ENCODE measurements around the gene SMOC2. TPM values are rescaled to one million over a fixed set of nuclear protein-coding genes. Genes with fewer than 3 reads are reported as not detected.
"Not testable (repeated sequence)": the region's sequence is repeated elsewhere in the genome, so short reads cannot be mapped to it uniquely, and the experiment has no call there.

Gene SMOC2
- polyA plus RNA-seq, 3 donors: not detected

- no peak for TF ChIP-seq CTCF (IDR thresholded peaks at IDR 0.05)
- H3K4me1 Mint-ChIP-seq: no peaks in the 10 kb centered on the region
- Histone ChIP-seq H3K9me3 (replicated peaks in 1 of 2; ENCODE audit: control insufficient read depth in 1 of 2, insufficient read depth in 1 of 2, low read length in 2 of 2) (peaks cover 6 to 21% of the 10 kb centered on the region in 2 donors), H3K79me2 (ENCODE audit: insufficient read depth, low read length) (no peaks in the 10 kb centered on the region), H3K4me2 (replicated peaks; ENCODE audit: extremely low read depth, low read length, poor library complexity, severe bottlenecking) (no peak overlapping the region), H2AFZ (ENCODE audit: insufficient read depth, low read depth, low read length, poor library complexity, severe bottlenecking) (no peak overlapping the region), H3K27ac (ENCODE audit: low read depth in 1 of 2, low read length in 2 of 2) (no peak overlapping the region), H3K4me3 (replicated peaks in 1 of 3; ENCODE audit: low read depth in 2 of 3, low read length in 3 of 3) (no peak overlapping the region), H3K4me1 (ENCODE audit: control insufficient read depth in 1 of 2, insufficient read depth in 2 of 2, low read length in 2 of 2) (no peaks in the 10 kb centered on the region), H3K9ac (ENCODE audit: insufficient read depth, low read length, poor library complexity, severe bottlenecking) (no peak overlapping the region), H3K27me3 (ENCODE audit: control insufficient read depth in 2 of 2, insufficient read depth in 2 of 2, low read length in 2 of 2) (no peaks in the 10 kb centered on the region), H4K20me1 (ENCODE audit: insufficient read depth, low read length) (no peaks in the 10 kb centered on the region), H3K36me3 (replicated peaks in 1 of 2; ENCODE audit: control insufficient read depth in 1 of 2, insufficient read depth in 2 of 2, low read length in 2 of 2) (no peaks in the 10 kb centered on the region)
- peaks cover 10 to 26% (median 16%) of the 10 kb centered on the region in 7 donors for H3K9me3 Mint-ChIP-seq
- H3K27ac Mint-ChIP-seq: no peak overlapping the region
- H3K36me3 Mint-ChIP-seq: no peaks in the 10 kb centered on the region
- 88% methylated on average over 8 of the region's 11 CpGs for WGBS (ENCODE audit: insufficient coverage)
- intact Hi-C loops (cut with micrococcal nuclease): no loop called here
- no peak overlapping the region for H3K4me3 Mint-ChIP-seq
- no peak for DNase-seq
- H3K27me3 Mint-ChIP-seq (ENCODE audit: low read depth in 3 of 3): peaks cover 0 to 4% (median 0%) of the 10 kb centered on the region in 3 donors
Observed at GRCh38 chr6:168675933-168676551, 235.1 kb downstream of the SMOC2 start.

- H3K9me3 Mint-ChIP-seq: peaks cover 15 to 26% (median 16%) of the 10 kb centered on the region in 7 donors
- H3K27me3 Mint-ChIP-seq (ENCODE audit: low read depth in 3 of 3): peaks cover 0 to 4% (median 0%) of the 10 kb centered on the region in 3 donors
- no peak overlapping the region for H3K4me3 Mint-ChIP-seq
- H3K36me3 ChIP-seq (replicated peaks in 1 of 2; ENCODE audit: control insufficient read depth in 1 of 2, insufficient read depth in 2 of 2, low read length in 2 of 2): no peaks in the 10 kb centered on the region
- no peak overlapping the region for H3K4me2 ChIP-seq (replicated peaks; ENCODE audit: extremely low read depth, low read length, poor library complexity, severe bottlenecking)
- no peak overlapping the region for H3K27ac ChIP-seq (ENCODE audit: low read depth in 1 of 2, low read length in 2 of 2)
- no peak overlapping the region for H3K4me3 ChIP-seq (replicated peaks in 1 of 3; ENCODE audit: low read depth in 2 of 3, low read length in 3 of 3)
- H3K4me1 ChIP-seq (ENCODE audit: control insufficient read depth in 1 of 2, insufficient read depth in 2 of 2, low read length in 2 of 2): no peaks in the 10 kb centered on the region
- no peaks in the 10 kb centered on the region for H3K27me3 ChIP-seq (ENCODE audit: control insufficient read depth in 2 of 2, insufficient read depth in 2 of 2, low read length in 2 of 2)
- no peak for TF ChIP-seq CTCF (IDR thresholded peaks at IDR 0.05)
- H3K79me2 ChIP-seq (ENCODE audit: insufficient read depth, low read length): no peaks in the 10 kb centered on the region
- no peaks in the 10 kb centered on the region for H4K20me1 ChIP-seq (ENCODE audit: insufficient read depth, low read length)
- H3K9me3 ChIP-seq (replicated peaks in 1 of 2; ENCODE audit: control insufficient read depth in 1 of 2, insufficient read depth in 1 of 2, low read length in 2 of 2): peaks cover 6 to 24% of the 10 kb centered on the region in 2 donors
- no peaks in the 10 kb centered on the region for H3K36me3 Mint-ChIP-seq
- 77% methylated on average over 16 of the region's 16 CpGs for WGBS (ENCODE audit: insufficient coverage)
- peak overlapping the region in 1 of 7 donors; percentile 55 for H3K27ac Mint-ChIP-seq
- no peaks in the 10 kb centered on the region for H3K4me1 Mint-ChIP-seq
- intact Hi-C loops (cut with micrococcal nuclease): no loop called here
- DNase-seq: no peak
- no peak overlapping the region for H2AFZ ChIP-seq (ENCODE audit: insufficient read depth, low read depth, low read length, poor library complexity, severe bottlenecking)
- no peak overlapping the region for H3K9ac ChIP-seq (ENCODE audit: insufficient read depth, low read length, poor library complexity, severe bottlenecking)
Observed at GRCh38 chr6:168676552-168677322, 235.8 kb downstream of the SMOC2 start.

- H3K4me3 Mint-ChIP-seq; H2AFZ ChIP-seq (ENCODE audit: insufficient read depth, low read depth, low read length, poor library complexity, severe bottlenecking); H3K4me3 ChIP-seq (replicated peaks in 1 of 3; ENCODE audit: low read depth in 2 of 3, low read length in 3 of 3); H3K9ac ChIP-seq (ENCODE audit: insufficient read depth, low read length, poor library complexity, severe bottlenecking); H3K36me3 Mint-ChIP-seq; H3K4me1 ChIP-seq (ENCODE audit: control insufficient read depth in 1 of 2, insufficient read depth in 2 of 2, low read length in 2 of 2); H3K36me3 ChIP-seq (replicated peaks in 1 of 2; ENCODE audit: control insufficient read depth in 1 of 2, insufficient read depth in 2 of 2, low read length in 2 of 2); H3K27me3 ChIP-seq (ENCODE audit: control insufficient read depth in 2 of 2, insufficient read depth in 2 of 2, low read length in 2 of 2); H4K20me1 ChIP-seq (ENCODE audit: insufficient read depth, low read length); DNase-seq; H3K79me2 ChIP-seq (ENCODE audit: insufficient read depth, low read length); H3K27ac ChIP-seq (ENCODE audit: low read depth in 1 of 2, low read length in 2 of 2); intact Hi-C loops (cut with micrococcal nuclease); H3K27me3 Mint-ChIP-seq (ENCODE audit: low read depth in 3 of 3); H3K4me1 Mint-ChIP-seq; H3K4me2 ChIP-seq (replicated peaks; ENCODE audit: extremely low read depth, low read length, poor library complexity, severe bottlenecking): not testable (repeated sequence)
- peak overlapping the region in 1 of 7 donors; percentile 20 for H3K27ac Mint-ChIP-seq
- peaks cover 6 to 27% of the 10 kb centered on the region in 2 donors for H3K9me3 ChIP-seq (replicated peaks in 1 of 2; ENCODE audit: control insufficient read depth in 1 of 2, insufficient read depth in 1 of 2, low read length in 2 of 2)
- 71% methylated on average over 3 of the region's 6 CpGs for WGBS (ENCODE audit: insufficient coverage)
- peaks cover 15 to 26% (median 16%) of the 10 kb centered on the region in 7 donors for H3K9me3 Mint-ChIP-seq
Observed at GRCh38 chr6:168677323-168677781, 236.4 kb downstream of the SMOC2 start.

Data from CD14-positive monocyte (primary cell).